HL-60/S4 treated with phorbol 12-myristate 13-acetate at 8.2 ng/mL for 4 days and 3 days (cell line): ENCODE results near the gene OFD1.

Experiments used
- in situ Hi-C: fragments of 300-500 bp; cut with MboI; formaldehyde crosslinking; loops from 2 replicates; pipeline ENCODE4 v1.15.0; 2022; ENCODE audit warnings: low sequenced_read_pairs

Gene OFD1

GRCh38 chrX:13752141-13752540 lies 17.6 kb downstream of the OFD1 start:
- in situ Hi-C loops = no loop called here

GRCh38 chrX:13752646-13753045 lies 18.1 kb downstream of the OFD1 start:
- in situ Hi-C loops = no loop called here

DNA sequence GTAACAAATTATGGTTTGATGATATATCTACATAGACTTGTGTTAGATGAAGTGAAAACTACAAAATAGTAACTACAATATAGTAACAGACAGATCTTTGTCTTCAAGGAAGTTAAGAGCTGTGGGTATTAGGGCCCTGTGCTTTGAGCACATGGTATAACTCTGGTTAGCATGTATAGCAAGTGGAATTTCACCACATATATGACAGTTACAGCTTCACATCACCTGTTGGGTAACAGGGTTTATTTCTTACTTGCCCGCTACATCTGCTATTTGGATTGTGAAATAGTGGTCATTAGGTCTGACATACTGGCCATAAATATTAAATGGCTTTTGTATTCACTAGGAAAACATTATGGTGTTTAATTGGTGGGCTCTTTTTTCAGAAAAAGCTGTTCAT lies 20.2 kb downstream of the OFD1 start:
- in situ Hi-C loops = no loop called here

DNA sequence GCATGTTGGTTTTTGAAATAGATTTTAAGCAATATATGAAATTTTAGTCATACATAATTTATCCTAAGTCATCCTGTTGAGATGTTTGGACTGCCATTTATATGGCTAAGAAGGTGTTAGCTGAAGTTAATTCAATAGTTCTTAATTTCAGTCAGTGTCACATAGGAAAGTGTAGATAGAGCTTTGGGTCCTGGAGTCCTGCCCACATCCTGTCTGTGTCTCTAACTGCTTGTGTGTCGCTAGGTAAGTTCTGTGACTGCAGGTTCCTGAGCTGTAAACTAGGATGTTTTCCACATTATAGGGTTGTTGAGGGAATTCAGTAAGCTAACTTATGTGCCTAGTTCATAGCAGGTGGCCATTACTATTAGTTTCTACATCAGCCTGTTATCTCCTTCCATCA lies 20.7 kb downstream of the OFD1 start:
- in situ Hi-C loops = no loop called here

DNA sequence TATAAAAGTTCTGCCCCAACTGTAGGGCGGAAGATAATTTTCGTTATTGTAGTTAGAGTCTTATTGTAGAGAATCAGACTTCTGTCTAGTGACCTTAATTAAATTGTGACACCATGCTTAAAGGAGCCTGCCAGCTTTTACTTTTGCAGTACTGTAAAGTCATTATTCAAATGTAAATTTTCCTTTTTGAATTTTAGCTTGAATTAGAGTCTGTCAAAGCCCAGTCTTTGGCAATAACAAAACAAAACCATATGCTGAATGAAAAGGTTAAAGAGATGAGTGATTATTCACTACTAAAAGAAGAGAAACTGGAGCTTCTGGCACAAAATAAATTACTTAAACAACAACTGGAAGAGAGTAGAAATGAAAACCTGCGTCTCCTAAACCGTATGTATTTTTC lies 21.8 kb downstream of the OFD1 start:
- in situ Hi-C loops = no loop called here

- in situ Hi-C loops = no loop called here
Measured at GRCh38 chrX:13759152-13759718, 24.7 kb downstream of the OFD1 start.

- in situ Hi-C loops = no loop called here
Measured at GRCh38 chrX:13760426-13760825, 25.9 kb downstream of the OFD1 start.

DNA sequence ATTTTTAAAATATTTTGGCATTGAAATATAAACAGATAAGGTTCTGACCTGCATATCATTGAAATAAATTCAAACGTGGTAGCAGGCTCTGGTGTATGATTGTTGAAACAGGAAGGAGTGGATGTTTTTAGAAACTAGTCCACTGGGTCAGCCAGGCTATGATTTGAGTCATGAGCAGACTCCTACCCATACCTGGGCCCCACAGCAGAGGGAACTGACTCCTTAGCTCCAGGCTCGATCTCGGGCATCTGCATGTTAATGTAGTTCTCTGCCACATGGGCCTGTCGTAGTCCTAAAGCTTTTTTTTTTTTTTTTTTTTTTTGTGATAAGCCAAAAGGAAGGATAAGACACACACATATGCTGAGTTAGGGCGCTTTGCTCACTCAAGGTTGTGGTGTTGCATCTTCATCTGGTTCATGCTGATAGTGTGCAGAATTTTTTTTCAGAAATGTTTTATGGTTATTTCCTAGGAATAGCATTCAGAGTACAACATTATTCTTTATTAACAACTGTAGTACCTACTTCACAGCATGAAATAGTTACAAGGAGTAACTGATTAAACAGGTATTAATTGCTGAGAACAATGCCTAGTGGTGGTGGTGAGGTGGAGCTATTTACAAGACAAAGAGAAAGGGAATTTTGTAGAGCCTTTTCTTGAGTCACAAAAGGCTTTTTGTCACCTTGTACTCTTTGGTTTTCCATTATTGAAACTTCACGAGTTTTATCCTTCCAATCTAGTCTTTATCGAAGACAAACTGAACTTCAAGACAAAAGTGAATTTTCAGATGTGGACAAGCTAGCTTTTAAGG lies 27.3 kb downstream of the OFD1 start:
- in situ Hi-C loops = no loop called here

DNA sequence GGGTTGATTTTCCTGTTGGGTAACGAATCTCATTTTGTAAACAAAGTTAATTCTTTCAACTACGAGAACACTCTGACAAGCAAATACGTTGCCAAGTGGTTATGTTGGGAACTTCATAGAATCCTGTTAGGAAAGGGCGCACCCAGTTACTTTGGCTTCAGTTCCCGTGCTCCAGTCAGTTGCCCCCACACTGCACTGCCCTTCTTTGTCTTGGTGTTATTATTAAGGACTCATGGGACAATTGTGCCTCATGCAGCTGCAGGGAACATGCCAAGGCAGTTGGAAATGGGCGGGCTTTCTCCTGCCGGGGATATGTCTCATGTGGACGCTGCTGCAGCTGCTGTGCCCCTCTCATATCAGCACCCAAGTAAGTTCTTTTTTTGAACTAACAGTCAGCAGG lies 28.9 kb downstream of the OFD1 start:
- in situ Hi-C loops = no loop called here

- in situ Hi-C loops = no loop called here
Measured at GRCh38 chrX:13764281-13764680, 29.7 kb downstream of the OFD1 start.

DNA sequence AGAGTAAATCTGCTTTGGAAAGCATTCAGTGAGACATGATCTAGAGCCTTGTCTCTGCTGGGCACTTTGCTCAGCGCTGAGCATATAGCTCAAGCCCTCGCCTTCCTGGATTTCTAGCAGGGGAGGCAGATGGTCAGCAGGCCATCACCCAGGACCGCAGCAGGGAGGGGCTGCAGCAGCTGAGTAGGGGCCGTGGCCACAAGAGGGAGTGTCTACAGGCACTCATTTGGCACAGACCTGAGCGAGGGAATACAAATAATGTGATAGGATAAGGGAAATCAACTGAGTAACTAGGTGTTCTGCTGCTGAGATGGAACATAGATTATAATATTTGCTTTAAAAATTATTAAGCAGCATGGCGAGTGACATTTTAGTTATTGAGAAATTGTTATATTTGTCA lies 30.2 kb downstream of the OFD1 start:
- in situ Hi-C loops = no loop called here

GRCh38 chrX:13768939-13769338 lies 34.4 kb downstream of the OFD1 start:
- in situ Hi-C loops = no loop called here

DNA sequence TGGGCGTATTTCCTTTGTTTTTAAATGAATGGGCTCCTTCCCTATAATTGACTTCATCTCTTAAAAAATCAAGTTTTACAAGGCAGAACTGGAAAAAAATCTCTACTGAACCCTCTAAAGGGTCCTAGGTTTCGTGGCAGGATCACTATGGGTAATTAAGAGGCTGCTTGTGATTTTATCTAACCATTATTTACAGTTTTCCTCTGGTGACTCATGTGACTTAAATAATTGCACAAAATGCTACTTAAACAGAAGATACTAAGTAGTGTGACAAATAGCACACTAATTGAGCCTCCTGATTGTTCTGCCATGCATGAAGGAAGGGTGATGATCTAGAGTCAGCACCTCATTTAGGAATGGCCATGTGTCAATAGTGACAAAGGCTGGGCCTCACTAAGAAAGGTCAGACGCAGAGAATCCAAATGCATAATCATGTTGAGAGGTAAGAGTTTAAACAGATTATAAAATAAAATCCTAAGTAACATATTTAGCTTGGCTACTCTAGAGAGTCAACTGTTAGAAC lies 35.5 kb downstream of the OFD1 start:
- in situ Hi-C loops = no loop called here

DNA sequence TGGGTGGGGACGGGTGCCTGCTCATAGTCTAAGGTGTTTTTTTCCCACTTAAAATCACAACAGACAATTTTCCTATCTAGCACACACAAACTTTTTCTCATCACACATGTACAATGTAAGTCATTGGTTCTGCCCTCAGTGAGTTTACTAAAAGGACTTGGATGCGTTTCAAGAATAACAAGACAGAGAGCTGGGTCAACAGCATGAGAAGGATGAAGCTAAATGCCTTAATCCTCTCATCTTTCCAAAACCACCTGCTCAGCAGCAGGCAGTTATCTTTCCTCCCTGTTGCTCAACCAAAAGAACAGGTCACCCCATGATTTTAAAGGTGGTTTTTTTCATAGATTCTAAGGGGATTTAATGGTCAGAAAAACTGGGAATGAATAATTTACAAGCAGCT lies 40.1 kb downstream of the OFD1 start:
- in situ Hi-C loops = no loop called here

GRCh38 chrX:13775837-13776236 lies 41.3 kb downstream of the OFD1 start:
- in situ Hi-C loops = no loop called here

- in situ Hi-C loops = no loop called here
Measured at GRCh38 chrX:13776387-13776786, 41.8 kb downstream of the OFD1 start.

GRCh38 chrX:13778916-13779315 lies 44.4 kb downstream of the OFD1 start:
- in situ Hi-C loops = no loop called here

- in situ Hi-C loops = no loop called here
Measured at GRCh38 chrX:13780868-13781427, 46.4 kb downstream of the OFD1 start.

DNA sequence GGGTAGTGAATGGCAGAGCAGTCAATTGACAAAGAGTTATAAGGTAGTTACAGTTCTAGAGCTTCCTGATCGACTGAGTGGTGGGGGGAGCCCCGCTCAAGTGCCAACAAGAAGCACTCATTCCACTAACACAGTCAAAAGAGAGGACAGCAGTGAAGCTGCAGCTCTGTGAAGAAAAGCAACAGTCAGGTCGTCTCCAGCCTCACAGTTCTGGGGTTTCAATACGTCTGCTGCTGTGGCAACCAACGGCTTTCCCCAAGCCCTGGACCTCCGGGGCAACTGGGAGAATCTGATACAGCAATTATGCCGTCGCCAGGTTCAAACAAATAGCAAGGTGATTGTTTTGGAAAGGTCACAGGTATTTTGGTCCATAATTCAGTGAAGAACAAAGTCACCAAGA lies 51.5 kb downstream of the OFD1 start:
- in situ Hi-C loops = no loop called here

GRCh38 chrX:13790206-13791131 lies 55.9 kb downstream of the OFD1 start:
- in situ Hi-C loops = no loop called here

GRCh38 chrX:13791145-13791544 lies 56.6 kb downstream of the OFD1 start:
- in situ Hi-C loops = no loop called here
